HEK293 (cell line): ENCODE measurements around the gene SLC39A11.

ENCODE experiments used
- CTCF ChIP-seq: fragments of 450-650 bp; formaldehyde crosslinking; IDR thresholded peaks from 2 replicates; pipeline ENCODE4 v1.5.1; 2016; ENCODE audit warnings: missing biosample characterization, missing genetic modification characterization
- GLI4 ChIP-seq: fragments of 450-650 bp; formaldehyde crosslinking; IDR thresholded peaks from 2 replicates; pipeline ENCODE4 v1.5.1; 2016; ENCODE audit warnings: missing biosample characterization, missing genetic modification characterization
- PBX3 ChIP-seq: sonication (generic); formaldehyde crosslinking; IDR thresholded peaks from 2 replicates; pipeline ENCODE4 v1.8.1; 2022; ENCODE audit warnings: mild to moderate bottlenecking, moderate library complexity, missing genetic modification reagents
- ZBTB1 ChIP-seq: fragments of 450-650 bp; formaldehyde crosslinking; IDR thresholded peaks from 2 replicates; pipeline ENCODE4 v1.5.1; 2016; ENCODE audit warnings: missing biosample characterization, missing genetic modification characterization
- ZBTB20 ChIP-seq: fragments of 450-650 bp; formaldehyde crosslinking; IDR thresholded peaks from 2 replicates; pipeline ENCODE4 v1.5.1; 2016; ENCODE audit warnings: missing biosample characterization, missing genetic modification characterization
- ZBTB6 ChIP-seq: fragments of 450-650 bp; formaldehyde crosslinking; IDR thresholded peaks from 2 replicates; pipeline ENCODE4 v1.5.1; 2017; ENCODE audit warnings: missing biosample characterization, missing genetic modification characterization
- ZNF292 ChIP-seq: fragments of 450-650 bp; formaldehyde crosslinking; IDR thresholded peaks from 2 replicates; pipeline ENCODE4 v1.5.1; 2016; ENCODE audit warnings: low read depth, missing biosample characterization, missing genetic modification characterization, borderline replicate concordance
- ZNF449 ChIP-seq: fragments of 450-650 bp; formaldehyde crosslinking; IDR thresholded peaks from 2 replicates; pipeline ENCODE4 v1.5.1; 2017; ENCODE audit warnings: missing biosample characterization, mild to moderate bottlenecking, missing genetic modification characterization, moderate library complexity
- ZNF513 ChIP-seq: fragments of 450-650 bp; IDR thresholded peaks from 2 replicates; pipeline ENCODE4 v1.5.1; 2018; ENCODE audit warnings: missing biosample characterization, missing genetic modification characterization
- ZNF585B ChIP-seq: fragments of 450-650 bp; formaldehyde crosslinking; IDR thresholded peaks from 2 replicates; pipeline ENCODE4 v1.5.1; 2016; ENCODE audit warnings: missing biosample characterization, missing genetic modification characterization
- ZNF707 ChIP-seq: fragments of 450-650 bp; formaldehyde crosslinking; IDR thresholded peaks from 2 replicates; pipeline ENCODE4 v1.5.1; 2016; ENCODE audit warnings: missing biosample characterization, missing genetic modification characterization
- ZSCAN4 ChIP-seq: fragments of 450-650 bp; formaldehyde crosslinking; IDR thresholded peaks from 2 replicates; pipeline ENCODE4 v1.5.1; 2017; ENCODE audit warnings: missing biosample characterization, missing genetic modification characterization

- TF ChIP-seq ZNF707 (tag by site-specific recombination) (no peak), ZNF513 (tag by site-specific recombination) (no peak), ZBTB1 (no peak), ZNF449 (tag by site-specific recombination) (no peak), CTCF (tag by site-specific recombination) (no peak), ZNF585B (tag by site-specific recombination) (no peak), PBX3 (CRISPR knock-in tag) (no peak), GLI4 (tag by site-specific recombination) (no peak), ZSCAN4 (tag by site-specific recombination) (no peak), ZNF292 (tag by site-specific recombination) (no peak), ZBTB6 (tag by site-specific recombination) (no peak), ZBTB20 (no peak)
These were observed 279.0 kb downstream of the SLC39A11 start for GRCh38 chr17:72813481-72813880.
